Head of caudate nucleus (tissue), 42 donors: ENCODE data around the gene ETFRF1.

ENCODE experiments used
- DNase-seq, 42 donors: peaks; one replicate each; pipeline versions ENCODE4 v3.0.0 to v3.0.0-alpha.2; 2020 to 2021; ENCODE audit warnings: mixed read lengths in 7 of 42
- intact Hi-C: fragments of 100-400 bp; cut with DNase I; formaldehyde crosslinking; loops from one replicate; pipeline ENCODE4 v1.15.0; 2022

Gene ETFRF1

GRCh38 chr12:25195056-25195971 is at the start of gene ETFRF1, which contains the start of gene DNAI7:
Gene ETFRF1, plus strand, starts transcription at chr12:25195237. Its CDS starts 8,720 bp downstream, at chr12:25203957.
Gene DNAI7, minus strand, starts transcription at chr12:25195160. Its CDS starts 82 bp downstream, at chr12:25195078.
- peak; percentile 90 to 98 (median 94) for DNase-seq
- intact Hi-C loops, result no loop called here

DNA sequence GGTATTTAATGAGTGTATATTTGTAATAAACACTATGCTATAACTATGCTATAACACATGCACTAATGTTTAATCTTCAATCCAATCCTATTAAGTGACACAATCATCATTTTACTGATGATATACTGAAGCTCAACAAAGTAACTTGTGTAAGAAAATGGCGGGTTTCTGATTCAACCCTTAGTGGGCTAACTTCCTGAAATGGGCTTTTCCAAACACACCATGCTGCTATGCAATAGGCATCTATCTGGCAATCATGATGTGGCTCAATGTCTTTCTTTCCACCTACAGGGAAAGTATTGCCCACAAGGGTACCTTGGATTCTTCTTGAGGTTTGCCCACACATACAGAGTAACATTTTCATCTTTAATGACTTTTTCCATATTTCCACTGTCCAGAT is 48.4 kb upstream of the ETFRF1 start:
- no peak for DNase-seq
- intact Hi-C loops, result no loop called here

- intact Hi-C loops, result no loop called here
- DNase-seq, result peak in 15 of 42 donors; percentile 2 to 54 (median 19)
These were observed 43.6 kb upstream of the ETFRF1 start for GRCh38 chr12:25151476-25151875.

- no peak for DNase-seq
- intact Hi-C loops, result no loop called here
These were observed 43.0 kb upstream of the ETFRF1 start for GRCh38 chr12:25152055-25152454.

DNA sequence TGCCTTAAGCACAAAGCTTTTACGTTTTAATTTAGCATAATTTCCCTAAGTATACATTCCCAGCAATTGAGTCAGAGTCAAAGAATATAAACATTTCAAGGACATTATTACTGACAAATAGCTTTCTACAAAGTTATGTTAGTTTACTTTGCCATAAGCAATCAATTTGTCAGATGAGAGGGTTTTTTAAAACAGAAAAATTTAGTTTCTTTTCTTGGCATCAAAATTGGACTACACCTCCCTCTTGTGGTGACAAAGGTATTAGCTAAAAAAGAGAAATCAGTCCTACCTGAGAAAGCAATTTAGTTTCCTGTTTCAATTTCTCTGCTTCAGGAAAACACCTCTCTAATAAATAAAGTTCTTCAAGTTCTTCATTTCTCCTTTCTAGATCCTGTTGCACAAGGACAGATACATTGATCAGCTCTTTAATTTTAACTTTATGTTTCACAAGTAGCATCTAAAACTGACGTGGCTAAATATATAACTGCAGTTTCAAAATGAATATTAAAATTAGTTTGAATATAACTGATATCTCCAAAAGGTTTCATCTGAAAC is 39.9 kb upstream of the ETFRF1 start:
- no peak for DNase-seq
- intact Hi-C loops, result no loop called here

DNA sequence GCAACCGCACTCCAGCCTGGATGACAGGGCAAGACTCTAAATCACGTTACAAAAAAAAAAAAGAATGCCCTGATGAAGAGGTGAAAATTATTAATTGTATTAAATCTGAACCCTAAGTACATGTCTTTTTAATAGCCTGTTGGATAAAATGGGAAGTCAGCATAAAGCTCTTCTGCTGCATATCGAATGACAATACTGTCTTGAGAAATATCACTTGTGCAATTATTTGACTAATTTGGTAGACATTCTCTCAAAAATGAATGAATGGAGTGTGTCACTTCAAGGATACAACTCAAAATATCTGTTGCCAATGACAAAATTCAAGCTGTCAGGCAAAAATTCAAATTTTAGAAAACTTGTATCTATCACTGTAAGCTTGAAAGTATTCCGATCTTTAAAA is 39.0 kb upstream of the ETFRF1 start:
- no peak for DNase-seq
- intact Hi-C loops, result no loop called here

- intact Hi-C loops, result no loop called here
- no peak for DNase-seq
These were observed 32.2 kb upstream of the ETFRF1 start for GRCh38 chr12:25162866-25163265.

- intact Hi-C loops, result no loop called here
- no peak for DNase-seq
These were observed 12.3 kb upstream of the ETFRF1 start for GRCh38 chr12:25182765-25183164.

DNA sequence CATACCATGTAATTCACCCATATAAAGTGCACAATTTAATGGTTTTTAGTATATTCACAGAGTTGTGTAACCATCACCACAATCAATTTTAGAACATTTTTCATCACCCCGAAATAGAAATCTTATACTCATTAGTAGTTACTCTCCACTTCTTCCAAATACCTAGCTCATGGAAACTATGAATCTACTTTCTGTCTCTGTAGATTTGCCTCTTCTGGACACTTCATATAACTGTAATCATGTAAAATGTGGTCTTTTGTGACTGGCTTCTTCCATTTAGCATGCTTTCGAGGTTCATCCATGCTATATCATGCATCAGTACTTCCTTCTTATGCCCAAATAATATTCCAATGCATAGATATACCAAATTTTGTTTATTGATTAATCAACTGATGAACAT is 10.9 kb upstream of the ETFRF1 start:
- no peak for DNase-seq
- intact Hi-C loops, result no loop called here

GRCh38 chr12:25186038-25186787 is 8.8 kb upstream of the ETFRF1 start:
- no peak for DNase-seq
- intact Hi-C loops, result no loop called here

GRCh38 chr12:25186788-25187402 is 8.1 kb upstream of the ETFRF1 start:
- DNase-seq, result no peak

DNA sequence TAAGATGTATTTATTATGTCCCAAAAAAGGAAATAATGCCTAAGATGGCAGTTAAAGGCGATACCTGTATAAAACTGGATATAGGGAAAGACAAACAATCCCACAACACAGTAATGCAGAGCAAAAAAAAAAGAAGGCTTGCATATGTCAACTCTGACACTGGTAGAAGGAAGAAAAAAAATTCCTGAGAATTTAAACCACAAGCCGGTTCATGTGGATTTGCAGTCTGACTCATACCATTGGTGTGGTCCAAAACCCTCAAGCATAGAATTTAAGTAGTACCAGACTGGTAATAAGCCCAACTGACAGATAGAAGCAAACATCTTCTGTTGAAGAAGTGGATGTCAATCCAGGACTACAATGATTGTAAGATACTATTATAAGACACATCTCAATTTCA is 7.3 kb upstream of the ETFRF1 start:
- intact Hi-C loops, result no loop called here
- no peak for DNase-seq

More at GRCh38 chr12:25186788-25187402, 8.1 kb upstream of the ETFRF1 start:
- intact Hi-C loops, result no loop called here

- intact Hi-C loops, result no loop called here
- no peak for DNase-seq
These were observed 5.4 kb upstream of the ETFRF1 start for GRCh38 chr12:25189656-25190055.

DNA sequence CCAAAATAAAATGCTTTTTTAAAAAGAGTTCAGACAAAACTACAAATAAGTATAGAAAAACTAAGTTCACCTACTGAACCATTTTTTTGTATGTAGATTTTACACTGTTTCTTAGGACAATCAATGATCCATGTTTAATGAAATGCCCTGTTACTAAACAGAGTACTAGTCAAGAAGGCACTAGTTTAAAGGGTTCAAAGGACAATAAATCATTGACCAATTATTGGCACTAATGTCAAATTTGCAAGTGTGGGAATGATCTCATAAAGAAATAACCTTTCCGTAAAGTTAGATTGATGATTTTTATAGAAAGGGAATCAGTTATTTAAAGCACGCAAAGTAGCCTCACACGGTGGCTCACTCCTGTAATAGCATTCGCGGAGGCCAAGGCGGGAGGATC is 4.2 kb upstream of the ETFRF1 start:
- intact Hi-C loops, result no loop called here
- no peak for DNase-seq

- DNase-seq, result no peak
- intact Hi-C loops, result no loop called here
These were observed 823 bp upstream of the ETFRF1 start for GRCh38 chr12:25194214-25194613.

DNA sequence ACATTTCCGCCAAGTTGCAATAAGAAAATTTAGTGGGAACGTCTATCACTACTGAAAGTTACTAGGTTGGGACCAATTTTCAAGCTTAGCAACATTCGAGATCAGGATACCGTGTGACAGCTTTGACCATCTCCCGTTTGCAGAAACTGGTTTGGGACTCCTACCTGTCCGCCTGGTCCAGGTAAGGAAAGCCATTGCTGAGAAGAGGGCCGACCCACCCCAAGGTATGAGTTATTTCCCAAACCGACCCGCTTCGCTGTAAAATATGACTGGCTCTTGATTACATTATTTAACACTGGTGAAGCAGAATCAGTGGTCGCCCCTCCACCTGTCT is 348 bp upstream of the ETFRF1 start:
- intact Hi-C loops, result no loop called here
- DNase-seq, result peak in 1 of 42 donors; percentile 7

- DNase-seq, result no peak
- intact Hi-C loops, result no loop called here
These were observed 2.6 kb downstream of the ETFRF1 start for GRCh38 chr12:25197608-25198007.

DNA sequence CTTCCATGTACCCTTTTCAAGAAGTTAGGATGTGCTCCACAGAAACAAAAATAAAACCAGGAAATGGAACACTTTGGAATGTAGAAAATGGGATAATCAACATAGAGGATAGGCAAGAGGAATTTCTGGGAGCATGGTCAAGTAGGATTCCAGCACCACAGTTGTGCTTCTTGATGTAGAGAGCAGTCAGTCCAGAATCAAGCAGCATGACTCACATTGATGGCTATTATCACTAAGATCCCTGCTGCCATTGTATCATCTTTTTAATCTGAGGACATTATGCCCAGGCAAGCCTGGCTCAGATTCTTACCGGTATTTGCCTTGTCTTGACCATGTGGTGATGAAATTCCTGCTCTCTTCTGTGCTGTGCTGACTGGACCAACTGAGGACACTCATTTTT is 5.7 kb downstream of the ETFRF1 start:
- intact Hi-C loops, result no loop called here
- no peak for DNase-seq

DNA sequence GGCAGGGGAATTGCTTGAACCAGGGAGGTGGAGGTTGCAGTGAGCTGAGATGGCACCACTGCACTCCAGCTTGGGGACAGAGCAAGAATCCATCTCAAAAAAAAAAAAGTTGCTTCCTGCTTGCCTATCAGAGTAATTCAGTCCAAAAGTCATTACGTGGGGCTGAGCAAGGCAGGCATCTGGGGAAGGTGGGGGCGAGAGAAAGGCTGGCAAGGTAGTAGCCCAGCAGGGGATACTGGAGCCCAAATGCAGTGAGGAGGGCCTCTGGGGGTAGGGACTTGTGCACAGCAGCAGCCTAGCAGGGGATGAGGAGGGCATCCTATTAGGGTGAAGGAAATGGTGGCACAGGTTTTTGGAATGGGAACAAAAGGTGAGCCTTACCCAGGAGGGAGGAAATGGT is 7.1 kb downstream of the ETFRF1 start:
- no peak for DNase-seq
- intact Hi-C loops, result no loop called here

DNA sequence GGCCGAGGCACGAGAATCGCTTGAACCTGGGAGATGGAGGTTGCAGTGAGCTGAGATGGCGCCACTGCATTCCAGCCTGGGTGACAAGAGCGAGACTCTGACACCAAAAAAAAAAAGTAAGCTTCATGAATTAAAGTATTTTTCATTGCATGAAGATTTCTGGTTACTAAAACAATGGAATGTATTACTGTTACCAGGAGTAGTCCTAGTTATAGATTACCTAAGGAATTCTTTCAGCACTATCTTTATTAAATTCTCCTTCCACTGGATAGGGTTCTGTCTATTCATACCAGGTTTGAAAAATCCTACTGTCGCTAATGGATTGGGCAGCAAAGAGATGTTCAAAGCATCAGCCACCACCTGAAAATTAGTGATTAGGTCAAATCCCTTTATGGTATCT is 12.4 kb downstream of the ETFRF1 start:
- no peak for DNase-seq
- intact Hi-C loops, result no loop called here
